Mucosa of rectum (tissue), 2 donors: Measurements from ENCODE around the gene ASB1.
A peak's percentile ranks its signal among the peaks of the same experiment; 100 is the strongest.

Source experiments
- H3K27ac ChIP-seq, 2 donors: one replicate each; pipeline ENCODE4 v1.7.0; 2013; ENCODE audit warnings: inconsistent platforms in 2 of 2, low read depth in 2 of 2, low read length in 2 of 2
- H3K27me3 ChIP-seq, 2 donors: one replicate each; pipeline ENCODE4 v1.7.0; 2013; ENCODE audit warnings: low read length in 2 of 2; ENCODE audit not compliant: control insufficient read depth in 2 of 2, insufficient read depth in 2 of 2
- H3K36me3 ChIP-seq, 2 donors: one replicate each; pipeline ENCODE4 v1.7.0; 2013; ENCODE audit warnings: low read length in 2 of 2; ENCODE audit not compliant: control insufficient read depth in 2 of 2, insufficient read depth in 2 of 2
- H3K4me1 ChIP-seq, 2 donors: one replicate each; pipeline ENCODE4 v1.7.0; 2013; ENCODE audit warnings: low read length in 2 of 2, mild to moderate bottlenecking in 1 of 2; ENCODE audit not compliant: control insufficient read depth in 2 of 2, insufficient read depth in 2 of 2
- H3K4me3 ChIP-seq, 2 donors: one replicate each; pipeline ENCODE4 v1.7.0; 2013; ENCODE audit warnings: low read length in 2 of 2
- H3K9ac ChIP-seq, 2 donors: one replicate each; pipeline ENCODE4 v1.7.0; 2013; ENCODE audit warnings: low read length in 2 of 2, low read depth in 1 of 2, mild to moderate bottlenecking in 1 of 2
- H3K9me3 ChIP-seq, 2 donors: one replicate each; pipeline ENCODE4 v1.7.0; 2013; ENCODE audit warnings: low read length in 2 of 2; ENCODE audit not compliant: control insufficient read depth in 2 of 2
- donor health status: healthy.
- donor health status: Normal muscosa, but diverticular disease.

Gene ASB1

DNA sequence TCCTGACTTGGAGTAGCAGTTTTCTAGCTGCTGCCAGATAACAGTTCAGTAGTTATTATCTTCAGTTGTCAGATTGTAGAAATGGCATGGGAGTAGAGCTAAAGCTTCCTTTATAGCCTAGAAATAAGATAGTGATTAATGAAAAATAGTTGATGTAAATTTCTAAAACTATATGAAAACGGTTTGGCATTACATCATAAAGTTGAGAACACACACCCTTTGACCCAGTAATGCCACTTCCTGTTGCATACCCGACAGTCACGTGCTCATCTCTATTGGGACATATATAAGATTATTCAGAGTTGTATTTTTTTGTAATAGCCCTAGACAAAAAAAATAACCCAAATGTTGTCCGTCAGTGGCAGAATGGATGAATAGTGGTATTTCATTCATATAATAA lies 39.4 kb upstream of the ASB1 start:
- no peak overlapping the region for H3K27ac ChIP-seq
- H3K9me3 ChIP-seq, result no peaks in the 10 kb centered on the region
- no peaks in the 10 kb centered on the region for H3K27me3 ChIP-seq
- H3K36me3 ChIP-seq, result no peaks in the 10 kb centered on the region
- H3K4me3 ChIP-seq, result no peak overlapping the region
- no peak overlapping the region for H3K9ac ChIP-seq
- no peaks in the 10 kb centered on the region for H3K4me1 ChIP-seq

DNA sequence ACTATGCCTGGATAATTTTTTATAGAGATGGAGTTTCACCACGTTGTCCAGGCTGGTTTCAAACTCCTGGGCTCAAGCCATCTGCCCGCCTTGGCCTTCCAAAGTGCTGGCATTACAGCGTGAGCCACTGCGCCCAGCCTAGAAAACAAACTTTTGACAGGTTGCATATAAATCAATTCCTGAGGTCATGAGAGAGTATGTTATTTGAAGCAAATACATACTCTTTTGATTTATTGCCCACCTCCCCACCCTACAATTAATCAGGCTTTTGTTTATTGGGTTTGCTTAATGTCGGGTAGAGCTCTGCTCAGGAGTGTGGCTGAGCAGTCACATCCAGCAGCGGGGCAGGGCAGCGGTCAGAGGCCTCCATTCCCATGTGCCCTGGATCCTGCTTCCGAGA lies 37.9 kb upstream of the ASB1 start:
- Histone ChIP-seq H3K27ac (no peak overlapping the region), H3K36me3 (no peaks in the 10 kb centered on the region), H3K4me1 (no peaks in the 10 kb centered on the region), H3K4me3 (no peak overlapping the region), H3K9ac (no peak overlapping the region), H3K9me3 (no peaks in the 10 kb centered on the region), H3K27me3 (no peaks in the 10 kb centered on the region)

DNA sequence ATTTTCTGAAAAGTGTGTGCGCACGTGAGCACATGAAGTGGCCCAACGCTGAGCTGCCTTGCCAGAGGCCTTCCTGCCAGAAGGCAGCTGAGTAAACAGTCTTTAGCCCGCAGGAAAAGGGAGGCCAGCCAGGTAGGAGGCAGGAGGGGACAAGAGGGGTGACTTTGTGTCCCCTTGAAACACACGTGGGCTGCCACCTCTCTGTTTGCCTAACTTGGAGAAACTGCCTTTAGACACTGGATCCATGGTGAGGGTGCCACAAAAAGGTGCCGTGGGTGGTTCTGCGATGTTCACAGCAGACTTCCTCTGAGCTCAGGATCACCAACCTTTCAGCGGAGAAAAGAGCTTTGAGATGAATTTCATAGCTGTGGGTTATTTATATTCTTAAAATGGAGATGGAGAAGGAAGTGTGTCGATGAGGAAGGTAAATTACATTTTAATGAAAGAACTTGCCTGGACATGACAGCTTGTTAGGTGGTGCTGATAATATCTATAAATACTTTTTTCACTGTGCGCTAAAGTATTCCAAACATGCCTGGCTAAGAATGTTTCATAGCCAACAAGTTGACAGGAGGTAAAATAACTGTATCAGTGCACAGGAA lies 36.6 kb upstream of the ASB1 start:
- H3K4me1 ChIP-seq, result no peaks in the 10 kb centered on the region
- H3K9me3 ChIP-seq, result no peaks in the 10 kb centered on the region
- H3K27me3 ChIP-seq, result no peaks in the 10 kb centered on the region
- no peak overlapping the region for H3K4me3 ChIP-seq
- no peak overlapping the region for H3K9ac ChIP-seq
- no peaks in the 10 kb centered on the region for H3K36me3 ChIP-seq
- H3K27ac ChIP-seq, result no peak overlapping the region

DNA sequence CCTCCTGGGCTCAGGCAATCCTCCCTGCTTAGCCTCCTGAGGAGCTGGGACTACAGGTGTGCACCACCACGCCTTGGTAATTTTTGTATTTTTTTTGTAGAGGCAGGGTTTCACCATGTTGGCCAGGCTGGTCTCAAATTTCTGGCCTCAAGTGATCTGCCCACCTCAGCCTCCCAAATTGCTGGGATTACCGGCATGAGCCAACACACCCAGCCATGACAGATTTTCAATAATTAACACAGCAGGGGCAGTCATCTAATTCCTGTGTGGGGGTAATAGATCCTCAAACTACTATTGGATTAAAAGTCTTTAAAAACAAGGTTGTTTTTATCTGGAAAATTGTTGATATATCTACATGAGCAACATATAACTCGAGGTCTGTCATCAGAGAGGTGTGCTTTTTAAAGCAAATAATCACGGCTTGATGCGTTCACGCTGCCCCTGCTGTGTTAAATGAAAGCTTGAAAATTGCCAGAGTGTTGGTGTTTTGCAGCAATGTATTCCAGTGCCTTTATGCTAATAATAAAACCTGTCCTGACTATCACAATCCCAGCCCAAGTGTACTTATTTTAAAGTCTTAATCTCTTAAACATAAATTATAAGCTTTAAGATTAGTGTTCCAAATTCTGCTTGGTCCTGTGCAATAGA lies 35.6 kb upstream of the ASB1 start:
- Histone ChIP-seq H3K36me3 (no peaks in the 10 kb centered on the region), H3K27ac (no peak overlapping the region)

DNA sequence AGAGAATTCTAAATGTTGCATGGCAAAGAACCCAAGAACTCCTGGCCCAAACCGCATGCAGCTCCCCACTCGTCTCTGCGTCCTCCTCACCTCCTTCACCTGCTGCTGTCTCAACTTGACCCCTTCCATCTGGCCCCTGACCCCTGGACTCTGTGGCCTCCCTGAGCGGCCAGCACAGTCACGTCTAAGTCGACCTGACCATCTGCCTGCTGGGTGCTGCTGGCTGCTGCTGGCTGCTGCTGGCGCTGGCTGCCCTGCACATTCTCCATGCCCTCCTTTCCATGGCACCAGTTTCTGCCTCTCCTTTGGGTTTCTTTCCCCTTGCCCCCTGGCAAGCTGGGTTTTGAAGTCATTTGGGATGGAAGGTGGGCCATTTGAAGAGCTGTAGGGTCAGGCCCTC lies 30.1 kb upstream of the ASB1 start:
- Histone ChIP-seq H3K27me3 (no peaks in the 10 kb centered on the region), H3K27ac (no peak overlapping the region), H3K9ac (no peak overlapping the region), H3K4me1 (no peaks in the 10 kb centered on the region), H3K9me3 (no peaks in the 10 kb centered on the region), H3K4me3 (no peak overlapping the region), H3K36me3 (peaks cover 0 to 4% of the 10 kb centered on the region in 2 donors)

More for the DNA sequence above, 35.6 kb upstream of the ASB1 start:
- H3K4me3 ChIP-seq, result no peak overlapping the region
- H3K9ac ChIP-seq, result no peak overlapping the region
- H3K27me3 ChIP-seq, result no peaks in the 10 kb centered on the region
- H3K4me1 ChIP-seq, result no peaks in the 10 kb centered on the region
- no peaks in the 10 kb centered on the region for H3K9me3 ChIP-seq

DNA sequence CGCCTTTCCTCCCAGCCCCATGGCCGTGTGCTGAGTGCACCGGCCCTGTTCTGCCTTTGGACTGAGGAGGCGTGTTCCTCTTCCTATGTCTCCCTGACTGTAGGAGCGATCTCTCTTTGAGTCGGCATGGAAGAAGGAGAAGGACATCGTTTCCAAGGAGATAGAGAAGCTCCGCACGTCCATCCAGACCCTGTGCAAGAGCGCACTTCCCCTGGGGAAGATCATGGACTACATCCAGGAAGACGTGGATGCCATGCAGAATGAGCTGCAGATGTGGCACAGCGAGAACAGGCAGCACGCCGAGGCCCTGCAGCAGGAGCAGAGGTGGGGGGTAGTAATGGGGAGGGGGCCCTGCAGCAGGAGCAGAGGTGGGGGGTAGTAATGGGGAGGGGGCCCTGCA lies 29.4 kb upstream of the ASB1 start:
- Histone ChIP-seq H3K4me3 (no peak overlapping the region), H3K27me3 (no peaks in the 10 kb centered on the region), H3K27ac (no peak overlapping the region), H3K9me3 (no peaks in the 10 kb centered on the region), H3K4me1 (no peaks in the 10 kb centered on the region), H3K9ac (no peak overlapping the region), H3K36me3 (peaks cover 0 to 4% of the 10 kb centered on the region in 2 donors)

DNA sequence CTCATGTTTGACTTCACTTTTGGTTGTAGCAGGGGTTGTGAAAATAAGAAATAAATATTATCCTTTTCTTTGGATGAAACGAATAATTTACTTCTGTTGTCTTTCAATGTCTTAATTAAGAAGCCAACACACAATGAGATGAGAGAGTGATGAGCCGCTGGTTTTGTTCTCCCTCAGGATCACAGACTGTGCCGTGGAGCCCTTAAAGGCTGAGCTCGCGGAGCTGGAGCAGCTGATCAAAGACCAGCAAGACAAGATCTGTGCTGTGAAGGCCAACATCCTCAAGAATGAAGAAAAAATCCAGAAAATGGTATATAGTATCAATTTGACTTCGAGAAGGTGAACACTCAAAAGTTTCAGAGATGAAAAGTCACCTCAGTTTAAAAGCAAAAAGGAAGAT lies 28.1 kb upstream of the ASB1 start:
- Histone ChIP-seq H3K9ac (no peak overlapping the region), H3K4me1 (peaks cover 0 to under 1% of the 10 kb centered on the region in 2 donors), H3K4me3 (no peak overlapping the region), H3K9me3 (no peaks in the 10 kb centered on the region), H3K27me3 (no peaks in the 10 kb centered on the region), H3K36me3 (peaks cover 0 to 4% of the 10 kb centered on the region in 2 donors), H3K27ac (no peak overlapping the region)

DNA sequence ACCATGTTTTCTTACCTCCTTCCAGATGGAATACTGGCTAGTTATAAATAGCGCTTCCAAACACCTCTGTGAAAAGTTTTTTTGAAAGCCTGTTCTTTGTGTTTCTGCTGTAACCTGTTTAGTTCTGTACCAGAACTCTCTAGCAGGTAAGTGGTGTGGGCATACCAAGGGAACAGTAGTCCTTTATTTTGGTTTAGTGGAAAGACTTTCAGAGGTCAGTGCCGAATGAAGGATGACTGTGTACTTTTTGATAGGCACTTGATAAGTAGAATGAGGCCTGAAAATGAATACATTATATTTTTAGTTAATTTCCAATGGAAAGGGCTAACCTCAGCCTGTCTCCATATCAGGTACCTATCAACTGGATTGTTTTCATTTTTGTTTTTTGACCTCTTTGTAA lies 27.6 kb upstream of the ASB1 start:
- Histone ChIP-seq H3K27me3 (no peaks in the 10 kb centered on the region), H3K4me3 (no peak overlapping the region), H3K27ac (no peak overlapping the region), H3K36me3 (peaks cover 0 to 4% of the 10 kb centered on the region in 2 donors), H3K4me1 (peaks cover 0 to 3% of the 10 kb centered on the region in 2 donors), H3K9me3 (no peaks in the 10 kb centered on the region), H3K9ac (no peak overlapping the region)

DNA sequence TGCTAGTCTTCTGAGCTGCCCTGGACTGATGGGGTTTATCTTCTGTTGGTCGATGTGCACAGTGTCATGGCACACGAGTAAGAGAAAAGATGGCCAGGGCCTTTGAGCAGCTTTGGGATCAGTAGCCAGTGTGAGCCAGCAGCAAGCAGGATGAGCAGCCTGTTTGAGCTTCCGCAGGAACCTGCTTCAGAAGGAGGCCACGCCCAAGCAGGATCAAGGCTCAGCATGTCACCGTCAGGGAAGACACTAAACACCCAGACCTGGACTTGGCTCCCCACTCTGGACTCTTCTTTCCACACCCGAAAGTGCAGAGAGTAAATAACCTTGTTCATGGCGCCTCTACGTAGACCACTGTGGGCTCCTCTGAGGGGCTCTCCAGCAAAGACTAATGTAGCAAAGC lies 25.2 kb upstream of the ASB1 start:
- Histone ChIP-seq H3K9me3 (no peaks in the 10 kb centered on the region), H3K4me3 (no peak overlapping the region), H3K27ac (peak overlapping the region; percentile 11 to 17), H3K27me3 (no peaks in the 10 kb centered on the region), H3K9ac (no peak overlapping the region), H3K36me3 (peaks cover 0 to 4% of the 10 kb centered on the region in 2 donors), H3K4me1 (peaks cover 0 to 9% of the 10 kb centered on the region in 2 donors)

DNA sequence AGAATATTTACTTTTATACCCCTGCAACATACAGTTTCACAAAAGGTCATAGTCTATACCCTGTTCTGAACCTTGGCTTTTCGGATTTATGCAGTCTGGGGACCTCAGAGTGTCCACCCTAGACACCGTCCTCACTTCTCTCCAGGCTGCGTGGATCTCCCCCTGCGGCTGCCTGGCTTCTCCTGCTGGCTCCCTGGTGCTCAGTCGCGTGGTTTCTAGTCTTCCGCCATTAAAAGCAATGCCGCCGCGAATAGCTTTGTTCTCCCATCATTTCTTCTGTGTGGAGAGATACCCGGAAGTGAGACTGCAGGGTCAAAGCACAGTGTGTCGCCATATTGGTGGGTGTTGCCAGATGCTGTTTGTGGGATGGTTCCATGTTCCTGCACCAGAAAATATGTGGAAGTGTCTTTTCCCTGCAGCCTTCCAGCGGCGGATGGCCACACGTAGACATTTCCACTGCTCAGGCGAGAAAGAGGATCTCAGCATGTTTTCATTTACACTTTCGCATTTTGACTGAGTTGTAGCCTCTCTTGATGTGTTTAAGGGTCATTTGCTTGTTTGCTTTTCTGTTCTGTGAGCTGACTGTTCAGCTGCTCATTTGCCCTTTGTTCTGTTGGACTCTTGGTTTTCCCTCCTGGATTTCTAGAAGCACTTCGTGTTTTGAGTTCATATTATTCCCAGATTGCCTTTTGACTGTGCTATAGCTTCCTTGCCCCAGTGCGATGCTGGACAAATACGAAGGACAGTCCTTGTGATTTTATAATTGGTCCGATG lies 22.9 kb upstream of the ASB1 start:
- peaks cover 0 to 4% of the 10 kb centered on the region in 2 donors for H3K36me3 ChIP-seq
- no peak overlapping the region for H3K9ac ChIP-seq
- H3K4me1 ChIP-seq, result peaks cover 0 to 9% of the 10 kb centered on the region in 2 donors
- no peaks in the 10 kb centered on the region for H3K27me3 ChIP-seq
- H3K9me3 ChIP-seq, result no peaks in the 10 kb centered on the region
- peak overlapping the region in 1 of 2 donors; percentile 33 for H3K4me3 ChIP-seq
- peak overlapping the region in 1 of 2 donors; percentile 35 for H3K27ac ChIP-seq
